Astrocyte (in vitro differentiated cells and primary cell): ENCODE data around the gene PRKCB. TPM values are rescaled to one million over a fixed set of nuclear protein-coding genes. Genes with fewer than 3 reads are reported as not detected.

Experiments
- DNase-seq: peaks from one replicate; pipeline ENCODE4 v3.0.0-alpha.2; 2010; ENCODE audit warnings: low read depth
- FAIRE-seq: peaks from 2 replicates; lab custom pipeline; 2011; peaks lifted over from hg19 to GRCh38; lab: Jason Lieb, UNC
- H2AFZ ChIP-seq: 2 replicates; pipeline ENCODE4 v1.6.0; 2012; ENCODE audit warnings: low read depth, low read length, inconsistent platforms
- H3K27ac ChIP-seq: 2 replicates; pipeline ENCODE4 v1.5.1; 2011; ENCODE audit warnings: low read depth, low read length, inconsistent platforms
- H3K27me3 ChIP-seq: 2 replicates; pipeline ENCODE4 v1.6.0; 2011; ENCODE audit warnings: low read length, inconsistent platforms; ENCODE audit not compliant: insufficient read depth
- H3K36me3 ChIP-seq: 2 replicates; pipeline ENCODE4 v1.5.1; 2011; ENCODE audit warnings: low read length, inconsistent platforms; ENCODE audit not compliant: insufficient read depth
- H3K4me1 ChIP-seq: 2 replicates; pipeline ENCODE4 v1.5.1; 2011; ENCODE audit warnings: low read length, inconsistent platforms; ENCODE audit not compliant: insufficient read depth
- H3K4me2 ChIP-seq: 2 replicates; pipeline ENCODE4 v1.6.0; 2012; ENCODE audit warnings: low read length, inconsistent platforms
- H3K4me3 ChIP-seq: 2 replicates; pipeline ENCODE4 v1.5.1; 2011; ENCODE audit warnings: low read depth, mild to moderate bottlenecking, low read length, inconsistent platforms; ENCODE audit not compliant: insufficient read depth
- H3K79me2 ChIP-seq: 2 replicates; pipeline ENCODE4 v1.6.0; 2012; ENCODE audit warnings: mild to moderate bottlenecking, low read length, inconsistent platforms; ENCODE audit not compliant: insufficient read depth
- H3K9ac ChIP-seq: 2 replicates; pipeline ENCODE4 v1.6.0; 2012; ENCODE audit warnings: mild to moderate bottlenecking, low read length, inconsistent platforms
- H3K9me3 ChIP-seq: 2 replicates; pipeline ENCODE4 v1.5.1; 2012; ENCODE audit warnings: low read depth, mild to moderate bottlenecking, low read length, inconsistent platforms; ENCODE audit not compliant: insufficient read depth
- H4K20me1 ChIP-seq: 2 replicates; pipeline ENCODE4 v1.6.0; 2012; ENCODE audit warnings: low read length, inconsistent platforms; ENCODE audit not compliant: insufficient read depth
- H3K27ac Mint-ChIP-seq: one replicate; pipeline ENCODE4 v1.8.0; 2021; ENCODE audit warnings: mild to moderate bottlenecking, mixed read lengths; ENCODE audit not compliant: unreplicated experiment
- H3K27me3 Mint-ChIP-seq: one replicate; pipeline ENCODE4 v1.8.0; 2021; ENCODE audit warnings: low read depth, mixed read lengths; ENCODE audit not compliant: unreplicated experiment
- H3K36me3 Mint-ChIP-seq: one replicate; pipeline ENCODE4 v1.8.0; 2021; ENCODE audit warnings: low read depth, mixed read lengths; ENCODE audit not compliant: unreplicated experiment
- H3K4me1 Mint-ChIP-seq: one replicate; pipeline ENCODE4 v1.8.0; 2021; ENCODE audit warnings: low read depth, mixed read lengths; ENCODE audit not compliant: unreplicated experiment
- H3K4me3 Mint-ChIP-seq: one replicate; pipeline ENCODE4 v1.8.0; 2021; ENCODE audit warnings: mild to moderate bottlenecking, moderate library complexity, mixed read lengths; ENCODE audit not compliant: unreplicated experiment
- H3K9me3 Mint-ChIP-seq: one replicate; pipeline ENCODE4 v1.8.0; 2021; ENCODE audit warnings: mild to moderate bottlenecking, mixed read lengths; ENCODE audit not compliant: unreplicated experiment
- CTCF ChIP-seq: IDR thresholded peaks from 2 replicates; pipeline ENCODE4 v1.5.1; 2011; ENCODE audit warnings: low read depth, mild to moderate bottlenecking, inconsistent platforms, low read length, moderate library complexity; ENCODE audit not compliant: insufficient read depth
- EZH2 ChIP-seq: IDR thresholded peaks from 2 replicates; pipeline ENCODE4 v1.6.1; 2012; ENCODE audit warnings: mild to moderate bottlenecking, low read length, inconsistent platforms; ENCODE audit not compliant: insufficient read depth
- total RNA-seq: library from RNA; stranded (reverse); gene quantifications from 2 replicates; pipeline ENCODE4 v1.2.1, GENCODE V29; 2021

The PRKCB gene
- total RNA-seq, 1 donor from 2014 or later: 2.5 TPM

GRCh38 chr16:23966597-23967394 is 131.0 kb downstream of the PRKCB start:
- no peaks in the 10 kb centered on the region for H3K4me1 Mint-ChIP-seq
- no peak overlapping the region for H3K4me3 ChIP-seq
- no peaks in the 10 kb centered on the region for H3K79me2 ChIP-seq
- H3K4me3 Mint-ChIP-seq: no peak overlapping the region
- H3K36me3 Mint-ChIP-seq: no peaks in the 10 kb centered on the region
- no peaks in the 10 kb centered on the region for H3K9me3 Mint-ChIP-seq
- H3K36me3 ChIP-seq: no peaks in the 10 kb centered on the region
- H3K9me3 ChIP-seq: peaks cover 3% of the 10 kb centered on the region
- no peak overlapping the region for H3K4me2 ChIP-seq
- no peaks in the 10 kb centered on the region for H3K27me3 ChIP-seq
- no peaks in the 10 kb centered on the region for H3K4me1 ChIP-seq
- no peaks in the 10 kb centered on the region for H4K20me1 ChIP-seq
- FAIRE-seq (no peak), DNase-seq (no peak)
- H3K27ac Mint-ChIP-seq: no peak overlapping the region
- peaks cover 39% of the 10 kb centered on the region for H3K27me3 Mint-ChIP-seq
- TF ChIP-seq CTCF: no peak
- TF ChIP-seq EZH2: no peak
- no peak overlapping the region for H2AFZ ChIP-seq
- H3K27ac ChIP-seq: no peak overlapping the region
- H3K9ac ChIP-seq: no peak overlapping the region

- H3K27ac ChIP-seq: no peak overlapping the region
- Mint-ChIP-seq H3K4me1 (no peaks in the 10 kb centered on the region), H3K4me3 (no peak overlapping the region), H3K9me3 (no peaks in the 10 kb centered on the region), H3K36me3 (no peaks in the 10 kb centered on the region), H3K27me3 (peaks cover 32% of the 10 kb centered on the region), H3K27ac (no peak overlapping the region)
- H3K36me3 ChIP-seq: no peaks in the 10 kb centered on the region
- H4K20me1 ChIP-seq: no peaks in the 10 kb centered on the region
- H3K79me2 ChIP-seq: no peaks in the 10 kb centered on the region
- FAIRE-seq (no peak), DNase-seq (no peak)
- H3K4me2 ChIP-seq: no peak overlapping the region
- no peaks in the 10 kb centered on the region for H3K4me1 ChIP-seq
- H3K9ac ChIP-seq: no peak overlapping the region
- no peak overlapping the region for H3K4me3 ChIP-seq
- H2AFZ ChIP-seq: no peak overlapping the region
- no peak for TF ChIP-seq CTCF
- TF ChIP-seq EZH2: no peak
- no peaks in the 10 kb centered on the region for H3K27me3 ChIP-seq
- H3K9me3 ChIP-seq: peaks cover 3% of the 10 kb centered on the region
These were observed 132.0 kb downstream of the PRKCB start for GRCh38 chr16:23967775-23968174.

GRCh38 chr16:23968176-23968575 is 132.4 kb downstream of the PRKCB start:
- Mint-ChIP-seq H3K4me1 (no peaks in the 10 kb centered on the region), H3K36me3 (no peaks in the 10 kb centered on the region), H3K27me3 (peaks cover 32% of the 10 kb centered on the region), H3K27ac (no peak overlapping the region), H3K9me3 (no peaks in the 10 kb centered on the region), H3K4me3 (no peak overlapping the region)
- H3K27ac ChIP-seq: no peak overlapping the region
- no peaks in the 10 kb centered on the region for H3K79me2 ChIP-seq
- H2AFZ ChIP-seq: no peak overlapping the region
- no peaks in the 10 kb centered on the region for H4K20me1 ChIP-seq
- DNase-seq (no peak), FAIRE-seq (no peak)
- H3K27me3 ChIP-seq: no peaks in the 10 kb centered on the region
- H3K4me2 ChIP-seq: no peak overlapping the region
- H3K9me3 ChIP-seq: peaks cover 3% of the 10 kb centered on the region
- no peak overlapping the region for H3K4me3 ChIP-seq
- H3K9ac ChIP-seq: no peak overlapping the region
- TF ChIP-seq EZH2 (no peak), CTCF (no peak)
- H3K36me3 ChIP-seq: no peaks in the 10 kb centered on the region
- H3K4me1 ChIP-seq: no peaks in the 10 kb centered on the region
